Right lobe of liver (tissue), 6 donors: ENCODE results near the gene LBHD1. TPM values are rescaled to one million over a fixed set of nuclear protein-coding genes. Genes with fewer than 3 reads are reported as not detected.

Source experiments
- ATAC-seq, 4 donors: fragments of 200-7000 bp; cut with Tn5 transposase; one replicate each; pipeline ENCODE4 v1.9.1; 2020; ENCODE audit warnings: mild to moderate bottlenecking in 4 of 4, moderate library complexity in 4 of 4
- DNase-seq, 3 donors: peaks; one replicate each; pipeline ENCODE4 v3.0.0-alpha.2; 2020
- H3K27ac ChIP-seq, 3 donors: fragments of 200-600 bp; one replicate each; pipeline ENCODE4 v1.8.0; 2022
- H3K27me3 ChIP-seq, 2 donors: fragments of 200-600 bp; one replicate each; pipeline ENCODE4 v1.8.0; 2022
- H3K36me3 ChIP-seq, 4 donors: fragments of 200-600 bp; sonication (generic) in 1 of 4; one replicate each; pipeline versions ENCODE4 v1.5.1 to v1.8.0; 2017 to 2022; ENCODE audit warnings: control low read depth in 1 of 4
- H3K4me1 ChIP-seq, 4 donors: fragments of 200-600 bp; sonication (generic) in 1 of 4; one replicate each; pipeline versions ENCODE4 v1.5.1 to v1.8.0; 2017 to 2022; ENCODE audit warnings: control low read depth in 1 of 4
- H3K4me3 ChIP-seq, 3 donors: fragments of 200-600 bp; one replicate each; pipeline ENCODE4 v1.8.0; 2022
- H3K9me3 ChIP-seq, 4 donors: fragments of 200-600 bp; sonication (generic) in 1 of 4; one replicate each; pipeline versions ENCODE4 v1.5.1 to v1.8.0; 2017 to 2022; ENCODE audit warnings: control low read depth in 1 of 4
- CTCF ChIP-seq, 4 donors: fragments of 200-600 bp in 3 of 4; fragments of 450-650 bp in 1 of 4; IDR thresholded peaks; one replicate each; pipeline versions ENCODE4 v1.5.1 to v1.8.0; 2016 to 2022; ENCODE audit warnings: antibody characterized with exemption in 4 of 4, mild to moderate bottlenecking in 2 of 4
- POLR2A ChIP-seq: fragments of 450-650 bp; IDR thresholded peaks from one replicate; pipeline ENCODE4 v1.6.1; 2017; ENCODE audit warnings: antibody characterized with exemption, mild to moderate bottlenecking
- WGBS: methylation state at CpG from one replicate; pipeline ENCODE4 v1.1.6; 2018; ENCODE audit warnings: low coverage, low lambda C conversion rate; ENCODE audit not compliant: insufficient coverage; ENCODE audit errors: missing lambda C conversion rate; 5-methylcytosine and 5-hydroxymethylcytosine counted together
- intact Hi-C, 2 donors: fragments of 100-400 bp; cut with DNase I; formaldehyde crosslinking; loops; one replicate each; pipeline versions ENCODE4 v1.11.2 to v1.14.1; 2022
- total RNA-seq, 6 experiments: library from RNA; depleted of rRNA in 2 of 6; stranded (reverse); fragments of >200 nt in 2 of 6; fragmentation: NEBNext Ultra II Directional in 3 of 6; extraction: Animal tissue kit (Norgen Biotek cat#: 25700) in 3 of 6; gene quantifications; one replicate each; pipeline versions ENCODE4 v1.1.0 to v1.2.4, GENCODE V29; 2016 to 2023
- donor health status: DM: no; HTN: yes; CAD: no.
- donor health status: DM: no; HTN: no; CAD: no.
- donor health status: DM: no; HTN: no; CAD: no.
- donor health status: DM: no; HTN: yes; CAD: no.
- donor health status: DM: no; HTN: yes; CAD: no.

The LBHD1 gene
- total RNA-seq, 6 experiments from 2014 or later = 2.7 to 6.5 (median 3.7) TPM

- peak in 1 of 3 donors; percentile 19 for DNase-seq
- H3K36me3 ChIP-seq = peaks cover 0 to 13% (median 5%) of the 10 kb centered on the region in 4 donors
- no peaks in the 10 kb centered on the region for H3K27me3 ChIP-seq
- H3K27ac ChIP-seq = no peak overlapping the region
- TF ChIP-seq CTCF (IDR thresholded peaks at IDR 0.05) = no peak
- no peak for TF ChIP-seq POLR2A
- H3K4me1 ChIP-seq = peaks cover 0 to 29% (median 8%) of the 10 kb centered on the region in 4 donors
- whole genome bisulfite sequencing = 75% methylated on average over 2 of the region's 11 CpGs
- intact Hi-C loops = no loop called here
- H3K9me3 ChIP-seq = no peaks in the 10 kb centered on the region
- no peak overlapping the region for H3K4me3 ChIP-seq
- no peak for ATAC-seq
These were observed 23.1 kb downstream of the LBHD1 start for GRCh38 chr11:62648967-62649364.

DNA sequence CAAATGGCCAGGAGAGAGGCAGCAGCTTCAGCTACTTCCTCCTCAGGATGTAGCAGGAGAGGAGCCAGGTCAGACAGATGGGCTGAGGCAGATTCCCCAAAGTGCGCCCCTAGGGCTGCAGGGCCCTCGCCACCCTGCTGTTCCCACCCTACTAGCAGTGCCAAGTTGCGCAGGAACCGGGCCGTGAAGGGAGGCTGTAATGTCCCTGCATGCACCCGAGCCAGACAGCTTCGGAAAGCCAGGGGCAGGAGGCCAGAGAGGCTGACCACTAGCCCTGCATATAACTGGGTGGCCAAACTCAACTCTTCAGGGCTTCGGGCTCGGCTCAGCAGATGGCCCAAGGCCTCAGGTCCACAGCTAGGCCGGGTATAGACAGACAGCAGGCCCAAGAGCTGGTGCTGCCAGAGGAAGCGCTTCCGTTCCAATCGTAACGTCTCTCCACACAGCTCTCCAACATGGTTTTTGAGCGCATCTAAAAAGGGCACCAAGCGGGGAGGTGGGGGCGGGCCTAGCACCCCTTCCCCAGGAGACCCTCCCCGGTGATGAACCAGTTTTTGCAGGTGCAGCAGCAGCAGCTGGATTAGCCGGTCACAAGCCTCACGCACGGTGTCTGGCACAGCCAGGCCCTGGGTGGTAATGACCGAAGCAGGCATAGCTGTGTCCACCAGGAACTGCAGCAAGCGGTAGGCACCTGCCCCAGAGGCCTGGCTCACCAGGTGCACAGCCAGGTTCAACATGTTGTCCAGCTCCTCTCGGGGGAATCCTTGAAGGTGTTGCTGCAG lies 23.7 kb downstream of the LBHD1 start:
- no peak for ATAC-seq
- WGBS = 89% methylated on average over 6 of the region's 24 CpGs
- H3K9me3 ChIP-seq = no peaks in the 10 kb centered on the region
- H3K27ac ChIP-seq = no peak overlapping the region
- no peaks in the 10 kb centered on the region for H3K27me3 ChIP-seq
- DNase-seq = no peak
- no peak overlapping the region for H3K4me3 ChIP-seq
- TF ChIP-seq POLR2A (no peak), CTCF (IDR thresholded peaks at IDR 0.05) (no peak)
- peaks cover 0 to 18% (median 5%) of the 10 kb centered on the region in 4 donors for H3K36me3 ChIP-seq
- H3K4me1 ChIP-seq = peaks cover 0 to 29% (median 8%) of the 10 kb centered on the region in 4 donors
- intact Hi-C loops = no loop called here

GRCh38 chr11:62647609-62648005 lies 24.5 kb downstream of the LBHD1 start:
- ATAC-seq = no peak
- WGBS = 80% methylated on average over 3 of the region's 6 CpGs
- DNase-seq = no peak
- H3K27me3 ChIP-seq = no peaks in the 10 kb centered on the region
- no peak overlapping the region for H3K4me3 ChIP-seq
- intact Hi-C loops = no loop called here
- TF ChIP-seq CTCF (IDR thresholded peaks at IDR 0.05) = no peak
- TF ChIP-seq POLR2A = no peak
- H3K36me3 ChIP-seq = peaks cover 0 to 25% (median 9%) of the 10 kb centered on the region in 4 donors
- H3K4me1 ChIP-seq = peaks cover 0 to 28% (median 8%) of the 10 kb centered on the region in 4 donors
- no peak overlapping the region for H3K27ac ChIP-seq
- no peaks in the 10 kb centered on the region for H3K9me3 ChIP-seq

- Histone ChIP-seq H3K4me1 (peaks cover 0 to 22% (median 8%) of the 10 kb centered on the region in 4 donors), H3K4me3 (peak overlapping the region in 2 of 3 donors; percentile 21 to 98), H3K27me3 (no peaks in the 10 kb centered on the region), H3K9me3 (no peaks in the 10 kb centered on the region), H3K36me3 (peaks cover 0 to 26% (median 11%) of the 10 kb centered on the region in 4 donors), H3K27ac (peak overlapping the region in 2 of 3 donors; percentile 20 to 55)
- intact Hi-C loops = no loop called here
- peak in 1 of 3 donors; percentile 52 for DNase-seq
- ATAC-seq = peak in 1 of 4 donors; percentile 6
- TF ChIP-seq POLR2A (no peak), CTCF (IDR thresholded peaks at IDR 0.05) (no peak)
- 25% methylated on average over 11 of the region's 32 CpGs for WGBS
These were observed 25.1 kb downstream of the LBHD1 start for GRCh38 chr11:62646825-62647608.
